SH-SY5Y (cell line): ENCODE data around the gene MAG.

Experiments
- GATA2 ChIP-seq: IDR thresholded peaks from 2 replicates; pipeline ENCODE4 v1.6.1; 2011; ENCODE audit warnings: mild to moderate bottlenecking, low read depth, low read length
- GATA3 ChIP-seq: IDR thresholded peaks from 2 replicates; pipeline ENCODE4 v1.6.1; 2011; ENCODE audit warnings: low read depth, mild to moderate bottlenecking, low read length, moderate library complexity

MAG gene

DNA sequence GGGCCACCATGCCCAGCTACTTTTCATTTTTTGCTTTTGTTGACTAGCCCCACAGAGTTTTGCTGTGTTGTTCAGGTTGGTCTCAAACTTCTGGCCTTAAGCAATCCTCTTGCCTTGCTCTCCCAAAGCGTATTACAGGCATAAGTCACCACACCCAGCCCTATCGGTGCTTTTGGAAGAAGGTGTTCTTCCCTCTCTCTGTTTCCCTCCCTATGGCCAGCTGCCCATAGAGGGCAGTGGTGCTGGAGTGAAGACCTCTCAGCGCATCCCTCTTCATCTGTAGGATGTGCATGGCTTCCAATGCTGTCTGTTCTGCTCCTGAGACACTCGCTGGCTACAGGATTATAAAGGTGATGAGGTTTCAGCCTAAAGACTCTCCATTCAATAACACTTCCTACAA, 35.7 kb downstream of the MAG start:
- TF ChIP-seq GATA2 (no peak), GATA3 (no peak)

DNA sequence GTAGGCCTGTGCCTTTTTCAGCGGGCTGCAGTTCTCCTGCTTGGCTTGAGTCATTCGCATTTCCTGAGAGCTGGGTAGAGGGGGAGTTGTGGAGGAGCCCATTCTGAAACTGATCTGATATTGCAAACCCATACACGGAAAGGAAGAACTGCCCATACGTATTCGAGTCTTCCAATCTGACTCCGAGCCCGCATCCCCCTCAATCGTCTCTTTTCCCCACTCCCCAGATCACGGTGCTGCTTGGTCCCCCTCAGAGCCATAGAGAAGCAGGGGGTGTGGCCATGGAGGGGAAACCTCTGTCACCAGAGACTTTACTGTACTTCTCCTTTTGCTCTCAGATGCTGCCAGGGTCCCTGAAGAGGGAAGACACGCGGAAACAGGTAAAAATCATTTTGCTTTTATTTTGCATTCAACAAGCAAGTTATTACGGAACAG, 36.9 kb downstream of the MAG start, which contains the start of gene CD22:
Gene CD22, plus strand, starts transcription at position 337 of the 435 bp plus-strand sequence. CDS start 2,854 bp downstream, outside the sequence.
- no peak for TF ChIP-seq GATA2
- TF ChIP-seq GATA3, result no peak

DNA sequence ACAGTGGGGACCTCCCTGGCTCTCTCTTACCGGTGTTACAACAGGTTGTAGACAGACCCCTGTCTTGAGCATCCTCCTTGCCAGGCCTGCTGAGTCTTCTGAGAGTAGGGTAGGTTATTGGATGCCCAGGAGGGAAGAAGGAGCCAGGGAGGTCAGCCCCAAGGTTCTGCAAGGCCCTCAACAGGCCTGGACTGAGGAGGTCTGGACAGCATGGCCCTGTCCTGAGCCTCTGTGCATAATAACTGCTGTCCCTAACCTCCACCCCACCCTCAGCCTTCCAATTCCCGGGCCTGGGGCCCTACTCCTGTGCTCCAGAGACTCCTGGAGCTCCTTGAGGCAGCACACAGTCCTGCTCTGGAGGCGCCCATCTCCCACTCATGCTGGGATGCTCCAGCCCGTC, 37.4 kb downstream of the MAG start:
- TF ChIP-seq GATA3 (no peak), GATA2 (no peak)

DNA sequence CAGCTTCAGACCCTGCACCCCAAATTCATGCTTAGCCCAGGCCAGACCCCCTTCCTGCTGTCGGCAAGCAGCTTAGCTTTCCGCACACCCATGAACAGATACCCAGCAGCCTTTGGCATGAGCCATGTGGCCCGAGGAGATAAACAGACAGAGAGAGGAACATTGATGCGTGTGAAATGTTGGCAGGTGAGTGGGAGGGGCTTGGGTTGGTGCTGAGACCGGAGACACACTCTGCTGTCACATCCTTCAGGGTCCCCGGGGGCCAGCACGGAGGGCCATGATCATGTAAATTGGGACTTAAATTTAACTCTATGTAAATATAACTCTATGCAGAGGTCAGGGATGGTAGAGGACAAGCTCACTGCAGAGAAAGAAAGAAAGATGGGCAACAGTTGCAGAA, 38.5 kb downstream of the MAG start:
- TF ChIP-seq GATA3, result no peak
- TF ChIP-seq GATA2, result no peak

DNA sequence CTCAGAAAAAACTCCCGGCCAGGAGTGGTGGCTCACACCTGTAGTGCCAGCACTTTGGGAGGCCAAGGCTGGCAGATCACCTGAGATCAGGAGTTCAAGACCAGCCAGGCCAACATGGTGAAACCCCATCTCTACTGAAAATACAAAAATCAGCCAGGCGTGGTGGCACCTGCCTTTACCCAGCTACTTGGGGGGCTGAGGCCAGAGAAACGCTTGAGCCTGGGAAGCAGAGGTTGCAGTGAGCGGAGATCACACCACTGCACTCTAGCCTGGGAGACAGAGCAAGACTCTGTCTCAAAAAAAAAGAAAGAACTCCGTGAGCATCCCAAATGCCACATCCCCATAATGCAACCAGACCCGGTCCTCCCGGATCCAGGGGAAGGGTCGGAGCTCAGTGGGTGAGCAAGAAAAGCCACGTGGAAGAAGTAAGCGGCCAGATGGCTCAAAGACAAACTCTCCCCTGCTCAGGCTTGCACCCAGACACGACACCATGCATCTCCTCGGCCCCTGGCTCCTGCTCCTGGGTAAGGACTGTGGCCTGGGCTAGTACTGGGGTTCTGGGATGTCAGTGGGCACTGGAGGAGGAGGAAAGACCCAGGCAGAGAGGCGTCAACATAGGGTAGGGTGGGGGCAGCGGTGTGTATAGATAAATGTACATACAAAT, 39.7 kb downstream of the MAG start:
- no peak for TF ChIP-seq GATA3
- no peak for TF ChIP-seq GATA2

DNA sequence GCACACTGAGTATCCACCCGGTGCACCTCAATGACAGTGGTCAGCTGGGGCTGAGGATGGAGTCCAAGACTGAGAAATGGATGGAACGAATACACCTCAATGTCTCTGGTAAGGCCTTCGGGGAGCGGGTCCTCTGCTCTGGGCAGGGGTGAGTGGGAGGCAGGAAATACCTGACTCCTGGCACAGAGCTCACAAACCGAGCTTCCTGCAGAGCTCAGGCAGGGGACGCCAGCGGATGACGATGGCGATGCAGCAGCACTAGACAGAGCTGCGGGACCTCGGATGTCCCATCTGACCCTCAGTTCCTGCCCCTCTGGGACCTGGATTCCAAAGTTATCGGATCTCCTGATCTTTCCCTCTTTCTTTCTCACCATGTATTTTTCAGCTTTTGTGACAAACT, 40.9 kb downstream of the MAG start:
- TF ChIP-seq GATA3, result no peak
- TF ChIP-seq GATA2, result no peak

DNA sequence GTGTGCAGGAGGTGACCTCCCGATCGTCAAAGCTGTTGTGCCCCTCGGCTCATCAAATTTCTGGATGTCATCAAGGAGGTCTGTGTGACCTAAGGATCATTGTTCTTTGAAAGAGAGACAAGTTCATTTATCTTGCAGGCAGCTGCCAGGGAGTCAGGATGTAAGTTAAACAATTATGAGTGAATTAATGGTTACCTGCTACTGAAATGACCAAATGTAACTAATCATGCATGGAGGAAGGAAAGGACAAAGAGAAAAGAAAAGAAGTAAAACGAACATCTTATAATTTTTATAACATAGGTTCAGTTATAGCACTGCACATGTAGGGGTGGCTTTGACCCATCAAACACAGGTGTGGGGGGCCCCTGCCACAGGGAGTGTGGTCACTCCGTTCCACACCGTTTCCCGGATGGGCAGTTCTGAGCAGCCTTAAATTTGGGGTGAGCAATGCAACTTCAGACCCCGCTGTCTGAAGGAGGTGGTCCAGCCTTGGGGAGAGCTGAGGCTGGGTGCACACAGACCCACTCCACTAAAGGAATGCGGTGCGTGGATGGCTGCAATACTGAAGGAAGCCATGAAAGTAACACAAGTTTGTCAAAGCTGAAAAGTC, 42.3 kb downstream of the MAG start:
- no peak for TF ChIP-seq GATA2
- no peak for TF ChIP-seq GATA3

DNA sequence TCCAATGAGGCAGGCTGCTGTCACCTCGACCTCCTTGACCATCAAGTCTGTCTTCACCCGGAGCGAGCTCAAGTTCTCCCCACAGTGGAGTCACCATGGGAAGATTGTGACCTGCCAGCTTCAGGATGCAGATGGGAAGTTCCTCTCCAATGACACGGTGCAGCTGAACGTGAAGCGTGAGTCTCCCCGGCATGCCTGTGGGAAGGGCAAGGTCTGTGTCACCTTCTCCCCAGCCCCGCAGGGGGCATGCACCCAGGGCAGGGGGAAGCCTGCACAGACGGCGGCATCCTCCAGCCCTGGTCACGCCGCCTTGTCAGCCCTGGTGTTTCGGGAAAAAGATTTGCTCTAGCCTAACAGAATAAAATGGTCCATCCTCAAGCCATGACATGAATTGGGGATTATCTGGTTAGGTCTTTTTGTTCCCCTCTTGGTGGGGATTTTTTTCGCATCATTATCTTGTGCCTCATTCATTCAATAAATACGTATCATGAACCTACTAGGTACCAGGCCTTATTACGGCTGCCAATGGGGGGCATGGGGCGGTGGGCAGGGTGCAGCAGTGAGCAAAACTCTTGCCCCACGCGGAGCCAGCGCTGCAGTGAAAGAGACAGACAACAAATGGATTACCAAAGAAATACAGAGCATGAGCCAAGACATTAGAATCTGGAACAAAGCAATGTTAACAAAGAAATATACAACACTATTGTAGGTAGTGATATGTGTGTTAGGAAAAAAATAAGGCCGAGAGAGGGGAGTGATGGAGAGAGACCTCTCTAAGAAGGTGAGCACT, 44.4 kb downstream of the MAG start:
- no peak for TF ChIP-seq GATA2
- no peak for TF ChIP-seq GATA3

DNA sequence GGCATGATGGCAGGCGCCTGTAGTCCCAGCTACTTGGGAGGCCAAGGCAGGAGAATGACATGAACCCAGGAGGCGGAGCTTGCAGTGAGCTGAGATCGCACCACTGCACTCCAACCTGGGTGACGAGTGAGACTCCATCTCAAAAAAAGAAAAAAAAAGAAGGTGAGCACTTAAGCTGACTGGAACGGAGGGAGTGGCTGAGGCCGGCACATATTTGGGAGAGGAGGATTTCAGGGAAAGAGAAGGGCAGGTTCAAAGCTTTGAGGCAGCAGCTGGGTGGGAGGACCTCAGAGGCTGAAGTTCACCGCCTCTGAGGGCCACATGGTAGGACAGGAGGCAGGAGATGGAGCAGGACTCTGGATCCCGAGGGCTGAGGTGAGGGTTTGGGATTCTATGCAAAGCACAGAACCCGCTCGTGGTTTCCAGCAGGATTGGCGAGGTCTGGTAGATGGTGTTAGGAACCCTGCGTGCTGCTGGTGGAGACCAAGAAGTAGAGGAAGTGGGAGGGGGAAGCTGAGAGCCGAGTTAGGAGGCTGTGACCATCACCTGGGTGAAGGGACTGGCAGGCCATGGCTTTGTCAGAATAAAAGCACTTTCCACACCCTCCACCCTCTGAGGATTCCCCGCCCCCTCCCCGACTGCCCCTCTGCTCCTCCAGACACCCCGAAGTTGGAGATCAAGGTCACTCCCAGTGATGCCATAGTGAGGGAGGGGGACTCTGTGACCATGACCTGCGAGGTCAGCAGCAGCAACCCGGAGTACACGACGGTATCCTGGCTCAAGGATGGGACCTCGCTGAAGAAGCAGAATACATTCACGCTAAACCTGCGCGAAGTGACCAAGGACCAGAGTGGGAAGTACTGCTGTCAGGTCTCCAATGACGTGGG, 45.4 kb downstream of the MAG start:
- no peak for TF ChIP-seq GATA3
- no peak for TF ChIP-seq GATA2

DNA sequence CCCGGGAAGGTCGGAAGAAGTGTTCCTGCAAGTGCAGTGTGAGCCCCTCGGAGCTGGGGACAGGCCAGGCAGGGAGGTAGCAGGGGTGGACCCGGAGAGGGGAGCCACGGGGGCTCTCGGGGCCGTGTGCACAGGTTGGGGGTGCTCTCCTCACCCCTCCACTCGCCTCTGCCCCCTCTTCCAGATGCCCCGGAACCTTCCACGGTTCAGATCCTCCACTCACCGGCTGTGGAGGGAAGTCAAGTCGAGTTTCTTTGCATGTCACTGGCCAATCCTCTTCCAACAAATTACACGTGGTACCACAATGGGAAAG, 46.0 kb downstream of the MAG start:
- TF ChIP-seq GATA3 (no peak), GATA2 (no peak)

DNA sequence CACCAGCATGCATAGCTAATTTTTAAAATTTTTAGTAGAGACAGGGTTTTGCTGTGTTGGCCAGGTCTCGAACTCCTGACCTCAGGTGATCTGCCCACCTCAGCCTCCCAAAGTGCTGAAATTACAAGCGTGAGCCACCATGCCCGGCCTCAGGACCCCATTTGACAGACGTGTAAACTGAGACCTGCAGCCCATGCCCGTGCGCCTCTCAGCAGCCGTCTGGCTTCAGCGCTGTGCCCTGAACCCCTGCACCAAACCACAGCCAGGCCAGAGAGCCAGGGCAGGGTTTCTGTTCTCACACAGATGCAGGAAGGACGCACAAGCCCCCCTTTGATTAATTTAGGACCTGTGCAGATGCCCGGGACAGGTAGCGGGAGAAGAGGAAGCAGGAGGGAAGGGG, 48.5 kb downstream of the MAG start:
- TF ChIP-seq GATA3 (no peak), GATA2 (no peak)

DNA sequence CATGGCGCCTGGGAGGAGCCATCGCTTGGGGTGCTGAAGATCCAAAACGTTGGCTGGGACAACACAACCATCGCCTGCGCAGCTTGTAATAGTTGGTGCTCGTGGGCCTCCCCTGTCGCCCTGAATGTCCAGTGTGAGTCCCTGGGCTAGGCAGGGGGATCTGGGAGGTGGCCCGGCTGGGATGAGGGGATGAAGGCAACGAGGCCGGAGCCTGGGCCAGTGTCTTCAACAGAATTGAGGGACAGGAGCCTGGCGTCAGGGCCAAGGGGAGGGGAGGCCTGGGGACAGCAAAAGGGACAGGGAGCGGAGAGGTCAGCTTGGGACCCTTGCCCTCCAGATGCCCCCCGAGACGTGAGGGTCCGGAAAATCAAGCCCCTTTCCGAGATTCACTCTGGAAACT, 49.0 kb downstream of the MAG start:
- TF ChIP-seq GATA3, result no peak
- TF ChIP-seq GATA2, result no peak

DNA sequence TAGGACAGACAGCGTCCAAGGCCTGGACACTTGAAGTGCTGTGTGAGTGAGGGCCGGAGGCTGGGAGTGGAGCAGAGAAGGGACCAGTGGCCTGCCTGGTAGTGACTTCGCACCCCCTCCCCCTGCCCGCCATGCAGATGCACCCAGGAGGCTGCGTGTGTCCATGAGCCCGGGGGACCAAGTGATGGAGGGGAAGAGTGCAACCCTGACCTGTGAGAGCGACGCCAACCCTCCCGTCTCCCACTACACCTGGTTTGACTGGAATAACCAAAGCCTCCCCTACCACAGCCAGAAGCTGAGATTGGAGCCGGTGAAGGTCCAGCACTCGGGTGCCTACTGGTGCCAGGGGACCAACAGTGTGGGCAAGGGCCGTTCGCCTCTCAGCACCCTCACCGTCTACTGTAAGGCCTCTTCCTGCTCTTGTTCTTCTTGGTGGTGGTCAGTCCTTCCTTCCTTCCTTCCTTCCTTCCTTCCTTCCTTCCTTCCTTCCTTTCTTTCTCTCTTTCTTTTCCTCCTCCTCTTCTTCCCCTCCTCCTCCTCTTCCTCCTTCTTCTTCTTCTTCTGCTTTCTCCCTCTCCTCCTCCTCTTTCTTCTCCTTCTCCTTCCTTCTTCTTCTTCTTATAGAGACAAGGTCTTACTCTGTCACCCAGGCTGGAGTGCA, 49.7 kb downstream of the MAG start:
- TF ChIP-seq GATA2 (no peak), GATA3 (no peak)
